ENCODE results near the gene OSCP1.

OSCP1 gene

DNA sequence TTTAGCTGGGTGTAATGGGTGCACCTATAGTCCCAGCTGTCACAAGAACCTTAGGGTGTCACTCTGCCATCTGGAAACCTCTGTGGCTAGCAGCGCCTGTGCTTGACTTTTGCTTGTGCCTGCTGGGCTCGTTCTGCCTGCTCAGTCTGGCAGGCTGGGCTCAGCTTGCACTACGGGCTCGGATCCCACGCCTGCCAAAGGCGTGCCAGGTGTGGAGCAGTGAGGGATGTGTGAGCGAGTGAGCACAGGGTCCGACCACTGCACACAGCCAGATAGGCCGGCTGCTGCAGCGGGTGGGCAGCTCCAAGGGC, 49.8 kb downstream of the OSCP1 start:
- DNase-seq = no peak

- no peak for DNase-seq
Measured at GRCh38 chr1:36398370-36398977, 51.8 kb downstream of the OSCP1 start.

DNA sequence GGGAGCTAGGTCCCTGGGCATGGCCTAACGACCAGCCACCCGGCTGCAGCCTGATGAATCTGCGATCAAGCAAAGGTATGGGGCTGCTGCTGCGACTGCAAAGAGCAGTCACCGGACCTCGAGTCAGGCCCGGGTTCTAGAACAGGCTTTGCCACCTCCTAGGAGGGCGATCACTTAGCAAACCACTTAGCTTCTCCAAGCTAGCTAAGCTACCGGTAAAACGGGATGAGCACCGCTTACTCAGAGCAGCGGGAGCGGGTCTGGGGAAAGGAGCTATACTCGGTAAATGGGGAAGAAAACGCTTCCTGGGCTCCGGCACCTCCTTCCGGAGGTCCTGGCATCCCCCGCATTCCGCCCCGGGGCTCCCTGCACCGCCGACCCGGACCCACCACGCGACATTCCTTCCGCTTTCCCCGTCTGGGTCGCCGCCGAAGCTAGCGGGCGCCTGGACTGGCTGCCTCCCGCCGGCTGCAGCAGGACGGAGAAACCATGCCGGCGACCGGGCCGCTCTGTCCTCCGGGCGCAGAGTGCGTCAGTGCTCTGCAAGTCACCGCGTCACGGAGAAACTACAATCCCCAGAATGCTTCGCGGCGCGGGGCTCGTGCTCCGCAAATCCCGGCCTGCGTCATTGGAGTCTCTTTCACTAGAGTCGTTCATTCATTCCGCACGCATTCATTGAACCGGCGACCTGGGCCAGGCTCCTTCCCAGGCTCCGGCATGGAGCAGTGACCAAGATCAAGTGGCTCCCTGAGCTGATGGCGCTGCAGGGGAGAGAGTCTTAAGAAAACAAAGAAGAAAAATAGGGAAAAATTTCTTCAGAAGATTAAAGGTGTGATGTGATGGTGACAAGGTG, 52.6 kb downstream of the OSCP1 start, which contains the start of gene LSM10:
Gene LSM10, minus strand, starts transcription at position 531 of the 853 bp plus-strand sequence. CDS start 3,779 bp downstream, outside the sequence.
- DNase-seq = peak; percentile 91

- DNase-seq = no peak
Measured at GRCh38 chr1:36397083-36397377, 53.2 kb downstream of the OSCP1 start.

- DNase-seq = no peak
Measured at GRCh38 chr1:36396359-36396758, 53.9 kb downstream of the OSCP1 start.

DNA sequence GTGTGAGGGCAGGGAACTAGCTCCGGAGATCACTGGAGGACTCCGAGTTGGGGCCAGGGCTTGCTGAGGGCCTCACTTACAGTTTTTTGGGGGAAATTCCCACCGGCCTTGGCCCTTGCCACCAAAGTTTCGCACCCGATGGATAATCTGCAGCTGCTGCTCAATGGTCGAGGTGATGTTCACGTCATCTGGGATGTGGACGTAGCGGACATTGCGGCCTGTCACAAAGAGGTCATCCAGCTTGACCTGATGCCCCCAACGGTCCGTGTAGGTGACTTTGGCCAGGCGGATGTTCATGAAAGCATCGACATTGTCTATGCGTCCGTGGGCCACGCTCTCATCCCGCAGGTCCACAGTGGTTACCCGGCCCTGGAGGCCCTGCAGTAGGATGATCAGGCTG, 56.6 kb downstream of the OSCP1 start:
- DNase-seq = no peak

GRCh38 chr1:36392836-36393235, 57.4 kb downstream of the OSCP1 start:
- no peak for DNase-seq

DNA sequence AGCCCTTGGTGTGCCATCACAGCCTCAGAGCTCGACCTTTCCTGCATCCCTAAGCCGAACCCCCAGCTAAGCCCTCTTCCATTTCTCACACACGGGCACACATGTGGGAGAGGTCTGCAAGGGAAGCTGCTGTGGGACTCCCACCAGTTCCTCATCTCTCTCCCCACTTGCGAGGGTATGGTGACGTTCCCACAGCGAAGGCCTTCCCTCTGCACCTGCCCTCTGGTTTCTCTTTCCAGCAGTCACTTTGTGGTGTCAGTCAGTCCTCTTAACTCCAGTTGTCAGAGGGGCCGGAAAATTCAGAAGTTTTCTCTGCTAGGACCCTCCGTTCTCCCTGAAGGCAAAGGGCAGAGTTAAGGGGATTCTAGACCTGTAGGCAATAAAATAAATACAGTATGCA, 59.0 kb downstream of the OSCP1 start:
- DNase-seq = no peak

- DNase-seq = no peak
Measured at GRCh38 chr1:36390411-36390810, 59.8 kb downstream of the OSCP1 start.

DNA sequence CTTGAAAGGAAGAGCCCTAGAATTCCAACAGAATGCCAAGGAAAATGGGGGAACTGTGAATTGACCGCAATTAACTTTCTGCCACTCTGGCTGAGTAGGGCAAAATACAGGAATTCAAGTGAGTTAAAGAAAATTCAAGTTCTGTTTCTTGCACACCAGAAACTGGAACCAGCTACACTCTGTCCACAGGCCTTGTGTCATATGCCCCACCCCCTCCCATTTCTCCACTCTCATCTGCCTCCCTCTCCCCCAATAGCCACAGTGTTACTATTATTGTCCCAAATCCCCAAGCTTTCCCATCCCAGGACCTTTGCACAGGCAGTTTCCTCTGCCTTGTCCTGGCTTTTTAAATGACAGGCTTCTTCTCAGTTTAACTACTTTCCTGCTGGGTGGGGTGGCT, 60.3 kb downstream of the OSCP1 start:
- DNase-seq = no peak

DNA sequence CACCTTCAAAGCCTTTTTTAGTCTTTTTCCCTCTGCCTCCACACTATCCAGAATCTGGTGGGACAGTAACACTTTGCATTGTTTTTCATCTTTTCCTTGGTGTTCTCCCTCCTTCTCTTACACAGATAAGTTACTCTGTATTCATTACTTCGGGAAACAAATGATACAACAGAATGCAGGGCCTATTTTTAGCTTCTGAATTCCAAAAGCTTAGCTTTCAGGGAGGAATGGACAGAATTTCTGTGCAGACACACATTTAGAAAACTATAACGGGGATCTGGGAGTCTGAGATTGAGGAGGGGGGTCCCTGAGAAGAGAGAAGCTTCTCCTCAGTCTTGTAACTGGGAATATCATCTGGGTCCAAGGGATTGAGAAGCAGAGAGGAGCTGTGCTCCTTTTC, 61.0 kb downstream of the OSCP1 start:
- no peak for DNase-seq

DNA sequence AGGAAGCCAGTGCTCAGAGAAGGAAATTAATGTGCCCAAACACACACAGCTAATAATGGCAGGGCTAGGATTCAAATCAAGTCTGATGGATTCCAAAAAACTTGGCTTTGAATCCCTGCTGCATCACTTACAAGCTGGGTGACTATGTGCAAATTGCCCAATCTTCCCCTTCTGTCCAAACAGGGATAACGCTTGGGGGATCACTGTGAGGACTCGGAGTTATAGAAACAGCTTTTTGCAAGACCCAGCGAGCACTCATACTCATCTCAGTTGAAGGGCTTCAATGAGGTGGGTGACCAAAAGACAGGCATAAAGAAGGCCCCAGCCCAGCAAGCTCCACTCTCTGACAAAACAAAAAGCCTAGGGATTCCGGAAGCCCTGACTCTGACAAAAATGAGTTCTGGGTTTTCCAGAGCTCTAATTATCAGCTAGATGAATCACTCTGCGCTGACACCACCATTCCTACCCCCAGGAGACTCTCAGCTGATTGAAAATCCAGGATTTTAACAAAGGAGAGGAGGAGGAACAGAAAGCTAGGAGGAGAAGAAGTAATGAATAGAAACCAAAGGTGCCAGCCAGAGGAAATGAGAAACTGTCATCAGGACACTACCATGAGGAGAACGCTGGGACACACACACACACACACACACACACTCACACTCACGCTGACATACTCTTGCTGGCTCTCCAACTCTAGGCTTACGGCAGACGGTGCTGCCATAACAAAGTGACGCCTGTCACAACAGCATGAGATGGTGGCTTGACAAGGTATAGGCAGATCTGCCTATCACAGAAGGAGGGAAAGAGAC, 62.9 kb downstream of the OSCP1 start:
- DNase-seq = no peak

DNA sequence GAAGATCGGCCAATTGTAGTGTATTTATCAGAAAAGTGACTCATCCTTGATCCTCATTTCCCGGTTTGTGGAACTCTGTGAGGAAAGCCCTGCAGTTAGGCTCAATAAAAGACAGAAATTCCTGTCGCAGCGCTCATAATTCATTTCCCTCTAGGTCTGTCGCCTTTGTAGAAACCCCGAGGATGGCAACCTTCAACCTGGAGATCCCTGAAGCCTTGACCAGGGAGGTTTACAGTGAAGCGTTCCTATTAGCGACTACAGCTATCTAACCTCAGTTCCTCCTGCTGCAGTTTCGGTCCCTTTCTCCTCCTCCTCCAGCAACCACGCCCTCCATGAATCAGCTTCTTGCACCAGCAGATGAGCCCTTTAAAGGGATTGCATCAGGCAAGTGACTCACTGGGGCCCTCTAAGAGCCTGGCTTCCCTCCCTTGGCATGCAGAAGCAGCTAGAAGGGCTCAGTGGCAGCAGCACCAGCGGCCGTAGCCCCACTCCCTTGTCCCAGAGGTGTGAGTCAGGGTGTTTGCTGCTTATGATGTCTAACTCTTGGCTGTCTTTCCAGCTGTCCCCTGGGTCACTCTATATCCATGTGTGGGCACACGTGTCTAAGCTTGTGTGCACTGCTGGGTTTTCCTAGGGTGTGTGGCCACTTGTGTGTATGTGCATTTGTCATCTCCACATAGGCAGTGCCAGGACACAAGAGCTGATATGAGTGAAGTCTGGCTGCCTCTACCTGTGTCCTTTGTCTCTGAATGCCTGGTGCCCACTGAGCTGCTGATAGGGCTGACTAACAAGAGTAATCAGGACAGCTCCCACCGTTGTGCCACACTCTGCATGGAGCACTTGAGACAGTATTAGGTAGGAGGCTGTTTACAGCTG, 63.7 kb downstream of the OSCP1 start:
- DNase-seq = peak; percentile 64

- DNase-seq = peak; percentile 99
Measured at GRCh38 chr1:36385410-36386264, 64.6 kb downstream of the OSCP1 start, which contains the start of gene STK40. TSS of gene STK40 (minus strand) at chr1:36385924. CDS start at chr1:36361332, 24,592 bp downstream.

DNA sequence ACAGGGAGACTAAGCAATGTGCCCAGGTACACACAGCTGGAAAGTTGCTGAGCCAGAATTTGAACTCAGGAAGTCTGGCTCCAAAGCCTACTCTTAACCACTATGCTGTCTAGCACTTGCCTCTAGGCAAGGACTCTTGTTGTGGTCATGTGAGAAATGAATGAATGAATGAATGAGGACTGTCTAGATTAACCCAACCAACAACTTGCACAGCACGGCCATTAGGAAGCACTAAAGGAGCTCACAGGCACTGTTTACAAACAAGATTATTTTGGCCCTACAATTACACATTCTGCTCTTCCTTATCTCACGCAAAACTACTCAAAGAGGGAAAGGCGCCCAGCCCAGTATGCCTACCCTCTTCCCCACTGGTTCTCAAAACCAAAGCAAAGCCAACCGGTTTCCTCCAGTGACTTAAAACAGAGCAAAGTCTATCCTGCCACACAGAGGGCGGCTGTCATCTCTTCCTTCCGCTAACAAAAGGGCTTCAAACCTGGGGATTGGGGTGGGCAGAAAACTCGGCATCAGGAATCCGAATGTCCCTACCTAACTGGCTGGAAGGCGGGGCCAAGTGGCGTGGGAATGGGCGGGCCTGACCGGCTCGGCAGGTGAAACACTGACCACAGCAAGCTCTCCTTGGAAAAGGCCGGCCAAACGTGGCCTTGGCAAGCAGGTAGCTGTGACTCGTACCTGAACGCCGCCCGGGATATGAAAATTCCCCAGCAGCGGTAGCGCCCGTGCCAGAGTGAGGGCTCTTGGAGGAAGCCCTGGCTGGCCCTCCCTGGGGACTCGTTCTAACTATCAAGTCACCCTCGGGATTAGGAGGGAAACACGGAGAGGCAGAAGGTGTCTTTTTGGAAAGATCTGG, 65.5 kb downstream of the OSCP1 start:
- DNase-seq = peak; percentile 59

DNA sequence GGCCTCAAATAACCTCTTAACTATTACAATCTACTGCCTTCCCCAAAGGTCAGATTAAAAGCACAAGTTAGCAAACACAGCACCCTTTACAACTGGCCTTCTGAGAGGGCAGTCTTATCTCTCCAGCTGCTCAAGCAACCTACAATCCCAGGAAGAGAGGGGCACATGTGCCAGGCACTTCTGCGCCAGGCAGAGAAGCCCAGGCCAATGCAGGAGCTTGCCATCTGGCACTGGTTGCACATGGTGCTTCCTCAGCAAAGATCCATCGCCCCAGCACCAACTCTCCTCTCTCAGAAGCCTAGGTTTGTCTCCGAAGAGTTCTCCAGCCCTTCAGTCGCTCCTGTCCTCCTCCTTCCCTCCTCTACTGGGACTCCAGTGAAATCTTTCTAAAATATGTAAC, 67.0 kb downstream of the OSCP1 start:
- DNase-seq = no peak

- DNase-seq = no peak
Measured at GRCh38 chr1:36382669-36383068, 67.6 kb downstream of the OSCP1 start.

- no peak for DNase-seq
Measured at GRCh38 chr1:36382231-36382630, 68.0 kb downstream of the OSCP1 start.

DNA sequence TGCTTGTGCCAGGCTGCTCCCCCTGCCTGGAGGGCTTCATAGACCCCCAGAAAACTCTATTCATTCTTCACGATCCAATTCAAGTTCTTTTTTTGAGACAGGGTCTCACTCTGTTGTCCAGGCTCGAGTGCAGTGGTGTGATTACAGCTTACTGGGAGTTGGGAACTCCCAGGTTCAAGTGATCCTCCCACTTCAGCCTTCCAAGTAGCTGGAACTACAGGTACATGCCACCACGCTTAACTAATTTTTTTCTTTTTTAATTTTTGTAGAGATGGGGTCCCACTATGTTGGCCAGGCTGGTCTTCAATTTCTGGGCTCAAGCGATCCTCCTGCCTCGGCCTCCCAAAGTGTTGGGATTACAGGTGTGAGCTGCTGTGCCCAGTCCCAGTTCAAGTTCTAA, 68.8 kb downstream of the OSCP1 start:
- no peak for DNase-seq

DNA sequence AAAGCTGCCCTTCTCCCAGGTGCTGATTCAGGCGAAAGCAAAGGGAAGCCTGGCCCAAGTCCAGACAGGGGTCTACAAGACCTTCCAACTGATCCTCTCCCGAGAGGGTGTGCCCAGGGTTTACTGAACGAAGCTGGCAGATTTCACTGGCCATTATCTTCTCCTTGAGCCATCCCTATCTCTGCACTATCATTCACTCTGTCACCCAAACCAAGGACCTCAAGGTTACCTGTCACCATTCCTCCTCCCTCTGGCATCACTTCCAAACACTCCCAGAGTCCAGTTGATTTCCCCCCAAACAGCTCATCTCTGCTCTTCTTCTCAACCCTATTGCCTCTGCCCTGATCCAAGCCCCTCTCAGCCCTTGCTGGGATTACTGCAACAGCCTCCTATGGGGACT, 69.5 kb downstream of the OSCP1 start:
- no peak for DNase-seq

- no peak for DNase-seq
Measured at GRCh38 chr1:36380143-36380619, 70.1 kb downstream of the OSCP1 start.
